H1 (cell line): Measurements from ENCODE around the gene RASA1. TPM values are rescaled to one million over a fixed set of nuclear protein-coding genes. Genes with fewer than 3 reads are reported as not detected.

ENCODE experiments used
- CTCF ChIA-PET: fragments of 300-600 bp; sonication (Branson Sonifier 250); formaldehyde crosslinking; loops from one replicate; lab custom pipeline; 2021; ENCODE audit not compliant: partially characterized antibody; lab: Charles Lee
- POLR2A ChIA-PET: fragments of 300-600 bp; sonication (Branson Sonifier 250); formaldehyde crosslinking; loops from one replicate; lab custom pipeline; 2021; ENCODE audit warnings: inconsistent platforms; ENCODE audit not compliant: partially characterized antibody; lab: Charles Lee
- DNase-seq, 2 experiments: peaks; one replicate each; pipeline versions ENCODE4 v3.0.0 to v3.0.0-alpha.2; 2010 to 2022; ENCODE audit warnings: low spot score in 2 of 2, low read depth in 1 of 2, mixed read lengths in 1 of 2
- FAIRE-seq: peaks from 2 replicates; lab custom pipeline; 2011; peaks lifted over from hg19 to GRCh38; lab: Jason Lieb, UNC
- H2AFZ ChIP-seq: 2 replicates; pipeline ENCODE4 v1.8.1; 2012; ENCODE audit warnings: low read length, inconsistent platforms
- H2AK5ac ChIP-seq: 2 replicates; pipeline ENCODE4 v1.6.1; 2013; ENCODE audit warnings: low read depth, low read length
- H2BK120ac ChIP-seq: replicated peaks from 2 replicates; pipeline ENCODE3; 2013; ENCODE audit warnings: low read depth, low read length, inconsistent platforms
- H2BK12ac ChIP-seq: 2 replicates; pipeline ENCODE4 v1.6.1; 2013; ENCODE audit warnings: low read depth, low read length
- H2BK15ac ChIP-seq: 2 replicates; pipeline ENCODE4 v1.6.1; 2013; ENCODE audit warnings: low read length
- H2BK20ac ChIP-seq: 2 replicates; pipeline ENCODE4 v1.6.1; 2013; ENCODE audit warnings: low read length
- H2BK5ac ChIP-seq: 2 replicates; pipeline ENCODE4 v1.6.1; 2013; ENCODE audit warnings: low read depth, low read length
- H3K14ac ChIP-seq: 2 replicates; pipeline ENCODE4 v1.6.1; 2013; ENCODE audit warnings: inconsistent platforms; ENCODE audit not compliant: insufficient read length
- H3K18ac ChIP-seq: 2 replicates; pipeline ENCODE4 v1.6.1; 2013; ENCODE audit warnings: low read length; ENCODE audit errors: extremely low read depth
- H3K23ac ChIP-seq: 2 replicates; pipeline ENCODE4 v1.6.1; 2013; ENCODE audit warnings: inconsistent platforms; ENCODE audit not compliant: insufficient read length
- H3K23me2 ChIP-seq: 2 replicates; pipeline ENCODE4 v1.6.1; 2013; ENCODE audit warnings: low read depth, low read length
- H3K27ac ChIP-seq: 2 replicates; pipeline ENCODE4 v1.6.1; 2011; ENCODE audit warnings: low read depth, low read length, inconsistent platforms
- H3K27me3 ChIP-seq, 4 experiments: replicated peaks in 1 of 4; 1 replicate in 1 of 4; 2 replicates in 3 of 4; pipeline versions ENCODE4 v1.6.1 to v1.8.1; 2011 to 2013; ENCODE audit warnings: low read length in 3 of 4, mild to moderate bottlenecking in 3 of 4, inconsistent platforms in 2 of 4, mixed read lengths in 2 of 4, moderate library complexity in 1 of 4; ENCODE audit not compliant: control insufficient read depth in 3 of 4, insufficient read depth in 3 of 4; ENCODE audit errors: extremely low read depth in 1 of 4
- H3K36me3 ChIP-seq, 4 experiments: 2 replicates each; pipeline versions ENCODE4 v1.6.1 to v1.8.1; 2011 to 2013; ENCODE audit warnings: mild to moderate bottlenecking in 4 of 4, low read length in 3 of 4, moderate library complexity in 2 of 4, control low read depth in 1 of 4, inconsistent platforms in 1 of 4; ENCODE audit not compliant: insufficient read depth in 4 of 4, control insufficient read depth in 2 of 4
- H3K4ac ChIP-seq: replicated peaks from 2 replicates; pipeline ENCODE3; 2013; ENCODE audit warnings: low read length, low read depth, mixed read lengths, inconsistent platforms; ENCODE audit not compliant: insufficient read length
- H3K4me1 ChIP-seq, 4 experiments: replicated peaks in 1 of 4; 1 replicate in 1 of 4; 2 replicates in 3 of 4; pipeline versions ENCODE4 v1.6.1 to v1.8.1; 2011 to 2013; ENCODE audit warnings: low read length in 3 of 4, inconsistent platforms in 2 of 4, mixed read lengths in 1 of 4; ENCODE audit not compliant: insufficient read depth in 4 of 4, control insufficient read depth in 3 of 4
- H3K4me2 ChIP-seq, 2 experiments: 2 replicates each; pipeline versions ENCODE4 v1.6.1 to v1.8.1; 2011 to 2013; ENCODE audit warnings: low read depth in 2 of 2, low read length in 2 of 2, control low read depth in 1 of 2, inconsistent platforms in 1 of 2, mild to moderate bottlenecking in 1 of 2; ENCODE audit not compliant: insufficient read depth in 1 of 2
- H3K4me3 ChIP-seq, 4 experiments: fragments of 200-600, 300-600 bp in 1 of 4; sonication (generic), shearing (Covaris generic), sonication (Bioruptor Twin) in 1 of 4; 2 replicates each; pipeline versions ENCODE4 v1.5.1 to v1.8.1; 2011 to 2016; ENCODE audit warnings: low read length in 4 of 4, low read depth in 3 of 4, control low read depth in 2 of 4, inconsistent platforms in 2 of 4, mild to moderate bottlenecking in 2 of 4, mixed read lengths in 1 of 4, moderate library complexity in 1 of 4; ENCODE audit not compliant: insufficient read depth in 2 of 4; ENCODE audit errors: extremely low read depth in 1 of 4
- H3K56ac ChIP-seq: replicated peaks from 2 replicates; pipeline ENCODE3; 2013; ENCODE audit warnings: low read depth, mild to moderate bottlenecking, mixed read lengths, low read length, inconsistent platforms; ENCODE audit not compliant: insufficient read length
- H3K79me1 ChIP-seq: 2 replicates; pipeline ENCODE4 v1.6.1; 2013; ENCODE audit warnings: low read depth, low read length, control low read depth
- H3K79me2 ChIP-seq, 2 experiments: 2 replicates each; pipeline versions ENCODE4 v1.6.1 to v1.8.1; 2012 to 2013; ENCODE audit warnings: low read length in 2 of 2, mild to moderate bottlenecking in 2 of 2, inconsistent platforms in 1 of 2; ENCODE audit not compliant: insufficient read depth in 2 of 2, control insufficient read depth in 1 of 2
- H3K9ac ChIP-seq, 4 experiments: replicated peaks in 1 of 4; 1 replicate in 1 of 4; 2 replicates in 3 of 4; pipeline versions ENCODE4 v1.6.1 to v1.8.1; 2011 to 2013; ENCODE audit warnings: low read depth in 3 of 4, low read length in 3 of 4, control low read depth in 2 of 4, mild to moderate bottlenecking in 2 of 4, moderate library complexity in 2 of 4, inconsistent platforms in 1 of 4; ENCODE audit errors: extremely low read depth in 1 of 4
- H3K9me3 ChIP-seq, 2 experiments: 2 replicates each; pipeline versions ENCODE4 v1.6.1 to v1.8.1; 2012 to 2013; ENCODE audit warnings: mild to moderate bottlenecking in 2 of 2, moderate library complexity in 2 of 2, control low read depth in 1 of 2, inconsistent platforms in 1 of 2, low read depth in 1 of 2, low read length in 1 of 2, mixed read lengths in 1 of 2; ENCODE audit not compliant: insufficient read depth in 2 of 2
- H4K20me1 ChIP-seq, 2 experiments: replicated peaks in 1 of 2; 2 replicates each; pipeline versions ENCODE3 to v1.8.1; 2011 to 2013; ENCODE audit warnings: inconsistent platforms in 2 of 2, low read length in 2 of 2, mild to moderate bottlenecking in 1 of 2; ENCODE audit not compliant: insufficient read depth in 2 of 2, control insufficient read depth in 1 of 2
- H4K5ac ChIP-seq: 2 replicates; pipeline ENCODE4 v1.6.1; 2013; ENCODE audit warnings: low read length, low read depth, mixed read lengths, inconsistent platforms; ENCODE audit not compliant: insufficient read length
- H4K8ac ChIP-seq: 2 replicates; pipeline ENCODE4 v1.8.0; 2013; ENCODE audit warnings: mild to moderate bottlenecking, moderate library complexity, low read length, inconsistent platforms; ENCODE audit not compliant: insufficient read depth; ENCODE audit errors: extremely low read depth
- H4K91ac ChIP-seq: replicated peaks from 2 replicates; pipeline ENCODE3; 2013; ENCODE audit warnings: low read length, mixed read lengths, inconsistent platforms; ENCODE audit not compliant: insufficient read length
- BRCA1 ChIP-seq: IDR thresholded peaks from 2 replicates; pipeline ENCODE4 v1.6.1; 2012; ENCODE audit warnings: low read depth, low read length, improper control_type of control experiment
- E2F6 ChIP-seq: IDR thresholded peaks from 2 replicates; pipeline ENCODE4 v1.6.1; 2012; ENCODE audit warnings: inconsistent platforms
- GTF2F1 ChIP-seq: IDR thresholded peaks from 2 replicates; pipeline ENCODE4 v1.6.1; 2012; ENCODE audit warnings: low read depth, low read length, improper control_type of control experiment, borderline replicate concordance
- HDAC2 ChIP-seq, 2 experiments: fragments of 300-600 bp in 1 of 2; sonication (generic) in 1 of 2; IDR thresholded peaks; 2 replicates each; pipeline ENCODE4 v1.6.1; 2011 to 2012; ENCODE audit warnings: low read depth in 2 of 2, low read length in 2 of 2, mild to moderate bottlenecking in 2 of 2, moderate library complexity in 2 of 2, borderline replicate concordance in 1 of 2, inconsistent platforms in 1 of 2
- JUN ChIP-seq: IDR thresholded peaks from 2 replicates; pipeline ENCODE4 v1.6.1; 2011; ENCODE audit warnings: low read depth, mild to moderate bottlenecking, improper control_type of control experiment, low read length
- MAX ChIP-seq: IDR thresholded peaks from 2 replicates; pipeline ENCODE4 v1.6.1; 2012; ENCODE audit warnings: inconsistent platforms
- RBBP5 ChIP-seq: IDR thresholded peaks from 2 replicates; pipeline ENCODE4 v1.7.1; 2012; ENCODE audit warnings: low read depth, mild to moderate bottlenecking, inconsistent platforms, low read length, moderate library complexity, borderline replicate concordance
- RFX5 ChIP-seq: IDR thresholded peaks from 2 replicates; pipeline ENCODE4 v1.6.1; 2011; ENCODE audit warnings: low read depth, low read length, improper control_type of control experiment, borderline replicate concordance
- SAP30 ChIP-seq: fragments of 300-600 bp; sonication (generic); IDR thresholded peaks from 2 replicates; pipeline ENCODE4 v1.7.1; 2012; ENCODE audit warnings: low read length, moderate library complexity, mild to moderate bottlenecking, inconsistent platforms; ENCODE audit not compliant: insufficient read depth, insufficient replicate concordance
- SP4 ChIP-seq: IDR thresholded peaks from 2 replicates; pipeline ENCODE4 v1.6.1; 2012; ENCODE audit warnings: low read length, inconsistent platforms
- WGBS, 2 experiments: shearing (Covaris generic) in 1 of 2; methylation state at CpG; one replicate each; pipeline versions ENCODE4 v1.1.6 to v1.1.7; 2013 to 2015; ENCODE audit warnings: low lambda C conversion rate in 2 of 2, mixed read lengths in 2 of 2, inconsistent platforms in 1 of 2, low coverage in 1 of 2, missing lambda C conversion rate in 1 of 2; ENCODE audit not compliant: insufficient replicate concordance in 2 of 2, insufficient coverage in 1 of 2, insufficient read length in 1 of 2; ENCODE audit errors: extremely low coverage in 1 of 2, missing lambda C conversion rate in 1 of 2; 5-methylcytosine and 5-hydroxymethylcytosine counted together
- polyA plus RNA-seq, 7 experiments: library from polyadenylated mRNA; depleted of rRNA in 3 of 7; stranded (reverse) in 5 of 7; unstranded in 2 of 7; fragments of >200 nt in 5 of 7; fragments of 200-250 nt in 2 of 7; gene quantifications; 1 replicate in 5 of 7; 2 replicates in 1 of 7; 4 replicates in 1 of 7; pipeline versions ENCODE4 v1.2.1 to v1.2.3, GENCODE V29; 2011 to 2013; ENCODE audit warnings: missing spikeins in 2 of 7, mixed read lengths in 2 of 7
- total RNA-seq: library from RNA; stranded (reverse); fragmentation: NEBNext Ultra II Directional; extraction: Animal tissue kit (Norgen Biotek cat#: 25700); gene quantifications from 2 replicates; pipeline ENCODE4 v1.2.1, GENCODE V29; 2021

The RASA1 gene
- total and polyA plus RNA-seq, 2 of the 8 experiments (the other 6 are each of a cell fraction or from before 2014, with no cell fraction given): 15.9 to 33.8 TPM

DNA sequence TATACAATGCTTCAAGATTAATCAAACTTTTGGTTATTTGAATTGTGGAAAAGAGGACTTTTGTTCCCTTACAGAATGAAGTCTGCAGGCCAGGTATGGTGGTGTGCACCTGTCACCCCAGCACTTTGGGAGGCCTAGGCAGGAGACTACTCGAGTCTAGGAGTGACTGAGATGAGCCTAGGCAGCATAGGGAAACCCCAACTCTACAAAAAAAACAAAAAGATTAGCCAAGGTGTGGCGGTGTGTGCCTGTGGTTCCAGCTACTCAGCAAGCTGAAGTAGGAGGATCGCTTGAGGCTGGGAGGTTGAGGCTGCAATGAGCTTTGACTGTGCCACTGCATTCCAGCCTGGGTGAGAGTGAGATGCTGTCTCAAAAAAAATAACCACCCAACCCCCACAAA lies 135.7 kb downstream of the RASA1 start:
- Histone ChIP-seq H2BK20ac (no peak overlapping the region), H3K79me1 (no peaks in the 10 kb centered on the region), H3K4me1 (no peaks in the 10 kb centered on the region), H3K27me3 (no peaks in the 10 kb centered on the region), H4K91ac (no peak overlapping the region), H3K9ac (no peak overlapping the region), H2BK120ac (no peak overlapping the region), H4K20me1 (no peaks in the 10 kb centered on the region), H4K5ac (no peak overlapping the region), H2BK15ac (no peak overlapping the region), H3K36me3 (peaks cover 18 to 88% (median 50%) of the 10 kb centered on the region in 4 experiments), H3K18ac (no peak overlapping the region), H3K4ac (no peak overlapping the region), H2AFZ (no peak overlapping the region), H3K27ac (no peak overlapping the region), H3K14ac (no peak overlapping the region), H3K56ac (no peak overlapping the region), H3K4me2 (no peak overlapping the region), H3K23ac (no peak overlapping the region), H3K4me3 (no peak overlapping the region), H3K9me3 (no peaks in the 10 kb centered on the region), H2BK5ac (no peak overlapping the region), H4K8ac (no peak overlapping the region), H3K23me2 (no peaks in the 10 kb centered on the region), H2AK5ac (no peak overlapping the region), H2BK12ac (no peak overlapping the region), H3K79me2 (no peaks in the 10 kb centered on the region)
- 81% methylated on average over 3 of the region's 3 CpGs; no CpG with 5 or more reads in 1 of the 2 experiments for whole genome bisulfite sequencing, 2 experiments
- FAIRE-seq (no peak), DNase-seq (no peak)
- no peak for TF ChIP-seq MAX
- TF ChIP-seq GTF2F1: no peak
- TF ChIP-seq E2F6: no peak
- no peak for TF ChIP-seq SP4
- no peak for TF ChIP-seq RBBP5
- no peak for TF ChIP-seq RFX5
- no peak for TF ChIP-seq HDAC2 (IDR thresholded peaks at IDR 0.05; ENCODE audit: borderline replicate concordance in 1 of 2, low read depth in 2 of 2, low read length in 2 of 2)
- no peak for TF ChIP-seq BRCA1
- TF ChIP-seq SAP30: no peak
- TF ChIP-seq JUN: no peak
- CTCF ChIA-PET: interaction anchor here (0.7 kb wide), 1 partner anchor 304 kb away, joined by 3 read pairs; no protein-coding TSS in a partner anchor
- POLR2A ChIA-PET: interaction anchor here (0.9 to 1.3 kb wide), 2 partner anchors 8 kb away, joined by 3 read pairs; no protein-coding TSS in a partner anchor
